ENCODE data around the gene GAS2L2. TPM values are rescaled to one million over a fixed set of nuclear protein-coding genes. Genes with fewer than 3 reads are reported as not detected.

Gene GAS2L2
- total RNA-seq, 4 donors from 2014 or later = not detected

GRCh38 chr17:35726953-35727460 lies 26.0 kb downstream of the GAS2L2 start:
- Histone ChIP-seq H3K4me3 (no peak overlapping the region), H3K4me1 (peaks cover 0 to 15% (median 3%) of the 10 kb centered on the region in 4 donors), H3K27ac (peak overlapping the region in 1 of 4 donors; percentile 5), H3K9me3 (no peaks in the 10 kb centered on the region), H3K27me3 (no peaks in the 10 kb centered on the region), H3K36me3 (peaks cover 0 to 49% (median 0%) of the 10 kb centered on the region in 3 donors)
- DNase-seq = no peak
- TF ChIP-seq CTCF (IDR thresholded peaks at IDR 0.05) (no peak), POLR2A (IDR thresholded peaks at IDR 0.05) (no peak)

- H3K4me3 ChIP-seq = no peak overlapping the region
- TF ChIP-seq CTCF (IDR thresholded peaks at IDR 0.05) (no peak), POLR2A (IDR thresholded peaks at IDR 0.05) (no peak)
- peak overlapping the region in 1 of 4 donors; percentile 5 for H3K27ac ChIP-seq
- peaks cover 0 to 11% (median 2%) of the 10 kb centered on the region in 4 donors for H3K4me1 ChIP-seq
- H3K27me3 ChIP-seq = no peaks in the 10 kb centered on the region
- DNase-seq = peak in 1 of 3 donors; percentile 75
- H3K9me3 ChIP-seq = no peaks in the 10 kb centered on the region
- peaks cover 0 to 54% (median 0%) of the 10 kb centered on the region in 3 donors for H3K36me3 ChIP-seq
Observed at GRCh38 chr17:35726127-35726952, 26.7 kb downstream of the GAS2L2 start.

GRCh38 chr17:35725802-35726126 lies 27.3 kb downstream of the GAS2L2 start:
- H3K9me3 ChIP-seq = no peaks in the 10 kb centered on the region
- TF ChIP-seq POLR2A (IDR thresholded peaks at IDR 0.05) (no peak), CTCF (IDR thresholded peaks at IDR 0.05) (no peak)
- peaks cover 0 to 11% (median 0%) of the 10 kb centered on the region in 4 donors for H3K4me1 ChIP-seq
- no peak for DNase-seq
- no peak overlapping the region for H3K4me3 ChIP-seq
- no peaks in the 10 kb centered on the region for H3K27me3 ChIP-seq
- no peak overlapping the region for H3K27ac ChIP-seq
- H3K36me3 ChIP-seq = peaks cover 0 to 54% (median 0%) of the 10 kb centered on the region in 3 donors

- no peak for DNase-seq
- Histone ChIP-seq H3K36me3 (peaks cover 0 to 55% (median 0%) of the 10 kb centered on the region in 3 donors), H3K9me3 (no peaks in the 10 kb centered on the region), H3K27me3 (no peaks in the 10 kb centered on the region), H3K4me1 (peaks cover 0 to 11% (median 0%) of the 10 kb centered on the region in 4 donors), H3K27ac (no peak overlapping the region), H3K4me3 (no peak overlapping the region)
- no peak for TF ChIP-seq POLR2A (IDR thresholded peaks at IDR 0.05)
- TF ChIP-seq CTCF (IDR thresholded peaks at IDR 0.05) = no peak
Observed at GRCh38 chr17:35725058-35725457, 28.0 kb downstream of the GAS2L2 start.

- Histone ChIP-seq H3K27me3 (no peaks in the 10 kb centered on the region), H3K9me3 (no peaks in the 10 kb centered on the region), H3K27ac (no peak overlapping the region), H3K36me3 (peaks cover 0 to 65% (median 0%) of the 10 kb centered on the region in 3 donors), H3K4me1 (peaks cover 0 to 11% (median 0%) of the 10 kb centered on the region in 4 donors), H3K4me3 (no peak overlapping the region)
- TF ChIP-seq CTCF (IDR thresholded peaks at IDR 0.05) (no peak), POLR2A (IDR thresholded peaks at IDR 0.05) (no peak)
- DNase-seq = no peak
Observed at GRCh38 chr17:35723735-35724134, 29.3 kb downstream of the GAS2L2 start.
